GM13976 (cell line): ENCODE measurements around the gene ZNF648.
A peak's percentile ranks its signal among the peaks of the same experiment; 100 is the strongest.

Source experiments
- DNase-seq: peaks from one replicate; pipeline ENCODE4 v3.0.0; 2012; ENCODE audit warnings: low spot score
- CTCF ChIP-seq: IDR thresholded peaks from 2 replicates; pipeline ENCODE4 v1.5.1; 2012; ENCODE audit warnings: borderline replicate concordance, mild to moderate bottlenecking; ENCODE audit not compliant: insufficient read depth; ENCODE audit errors: extremely low read depth, missing control alignments, control extremely low read depth
- in situ Hi-C: fragments of 300-500 bp; cut with MboI; formaldehyde crosslinking; loops from one replicate; pipeline ENCODE4 v1.12.0; 2022; ENCODE audit warnings: low sequenced_read_pairs, mixed read lengths, inconsistent platforms; ENCODE audit not compliant: unreplicated experiment

ZNF648 gene

GRCh38 chr1:182080955-182081582 lies 19.6 kb upstream of the ZNF648 start:
- peak; percentile 67 for TF ChIP-seq CTCF
- peak; percentile 75 for DNase-seq
- in situ Hi-C loops, result loop anchor here (10.0 to 25.0 kb wide), 3 partner anchors 314 to 704 kb away; partner anchors contain the start of genes GLUL, NPL and RNASEL

GRCh38 chr1:182080040-182080439 lies 18.5 kb upstream of the ZNF648 start:
- no peak for DNase-seq
- no peak for TF ChIP-seq CTCF
- in situ Hi-C loops, result loop anchor here (10.0 to 25.0 kb wide), 3 partner anchors 315 to 705 kb away; partner anchors contain the start of genes GLUL, NPL and RNASEL

- no peak for DNase-seq
- no peak for TF ChIP-seq CTCF
- in situ Hi-C loops, result no loop called here
These were observed 10.4 kb upstream of the ZNF648 start for GRCh38 chr1:182071924-182072323.

- in situ Hi-C loops, result no loop called here
- peak; percentile 82 for TF ChIP-seq CTCF
- peak; percentile 74 for DNase-seq
These were observed 7.5 kb upstream of the ZNF648 start for GRCh38 chr1:182069028-182069466.

GRCh38 chr1:182066934-182067333 lies 5.4 kb upstream of the ZNF648 start:
- no peak for DNase-seq
- in situ Hi-C loops, result no loop called here
- no peak for TF ChIP-seq CTCF

- in situ Hi-C loops, result no loop called here
- no peak for TF ChIP-seq CTCF
These were observed 3.8 kb upstream of the ZNF648 start for GRCh38 chr1:182065126-182065845.

More at GRCh38 chr1:182065126-182065845, 3.8 kb upstream of the ZNF648 start:
- DNase-seq, result no peak
